ENCODE data around the gene SEC62.

SEC62 gene

GRCh38 chr3:169990431-169990830, 23.8 kb downstream of the SEC62 start:
- Histone ChIP-seq H3K4me1 (ENCODE audit: insufficient read depth, low read length) (no peaks in the 10 kb centered on the region), H3K9ac (ENCODE audit: low read depth, low read length) (no peak overlapping the region), H3K9me3 (ENCODE audit: control insufficient read depth, insufficient read depth, low read length) (no peaks in the 10 kb centered on the region), H3K36me3 (ENCODE audit: insufficient read depth, low read length) (peaks cover 10% of the 10 kb centered on the region; the same call in 1 of the 2 replicates)

DNA sequence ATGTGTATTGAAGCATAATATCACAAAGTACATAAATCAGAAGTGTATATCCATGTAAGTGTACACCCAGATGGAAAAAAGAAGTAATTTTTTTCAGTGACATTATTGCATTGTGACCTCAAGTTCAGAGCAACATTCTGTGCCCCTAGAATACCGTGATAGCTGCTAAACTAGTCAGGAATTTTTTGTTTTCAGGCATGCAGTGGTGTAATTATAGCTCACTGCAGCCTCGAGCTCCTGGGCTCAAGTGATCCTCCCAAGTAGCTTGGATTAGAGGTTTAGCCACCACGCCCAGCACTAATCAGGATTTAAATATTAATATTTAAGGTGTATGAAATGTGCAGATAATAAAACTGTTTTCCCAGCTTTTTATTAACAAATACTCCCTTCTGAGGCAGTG, 25.5 kb downstream of the SEC62 start:
- Histone ChIP-seq H3K4me1 (ENCODE audit: insufficient read depth, low read length) (no peaks in the 10 kb centered on the region), H3K9me3 (ENCODE audit: control insufficient read depth, insufficient read depth, low read length) (no peaks in the 10 kb centered on the region), H3K36me3 (ENCODE audit: insufficient read depth, low read length) (peaks cover 10% of the 10 kb centered on the region; the same call in 1 of the 2 replicates), H3K9ac (ENCODE audit: low read depth, low read length) (no peak overlapping the region)

- Histone ChIP-seq H3K36me3 (ENCODE audit: insufficient read depth, low read length) (peaks cover 7% of the 10 kb centered on the region; the same call in 1 of the 2 replicates), H3K9ac (ENCODE audit: low read depth, low read length) (no peak overlapping the region)
Measured at GRCh38 chr3:169992781-169993180, 26.2 kb downstream of the SEC62 start.

DNA sequence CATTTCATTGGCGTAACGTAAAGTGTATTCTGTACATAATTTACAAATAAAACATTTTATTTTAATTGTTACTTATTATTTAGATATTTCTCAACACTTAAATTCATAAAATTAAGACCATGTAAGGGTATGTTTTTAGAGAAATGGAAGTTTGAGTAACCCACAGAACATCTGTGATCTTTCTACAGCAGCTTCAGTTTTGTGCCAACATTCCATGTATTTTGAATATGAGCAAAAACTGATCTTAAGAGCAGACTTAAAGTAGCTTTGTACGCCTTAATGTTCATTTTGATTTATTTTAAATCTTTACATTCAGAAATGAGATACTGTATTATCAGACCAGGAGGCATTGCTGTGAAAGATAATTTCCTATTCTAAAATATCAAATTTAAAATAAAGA, 27.2 kb downstream of the SEC62 start:
- H3K9me3 ChIP-seq (ENCODE audit: control insufficient read depth, insufficient read depth, low read length), result no peaks in the 10 kb centered on the region
- peaks cover 7% of the 10 kb centered on the region; the same call in 1 of the 2 replicates for H3K36me3 ChIP-seq (ENCODE audit: insufficient read depth, low read length)
- no peaks in the 10 kb centered on the region for H3K4me1 ChIP-seq (ENCODE audit: insufficient read depth, low read length)
- H3K9ac ChIP-seq (ENCODE audit: low read depth, low read length), result no peak overlapping the region

More at GRCh38 chr3:169992781-169993180, 26.2 kb downstream of the SEC62 start:
- no peaks in the 10 kb centered on the region for H3K9me3 ChIP-seq (ENCODE audit: control insufficient read depth, insufficient read depth, low read length)
- H3K4me1 ChIP-seq (ENCODE audit: insufficient read depth, low read length), result no peaks in the 10 kb centered on the region

GRCh38 chr3:169996063-169996462, 29.5 kb downstream of the SEC62 start:
- peaks cover 5% of the 10 kb centered on the region; the same call in 1 of the 2 replicates for H3K36me3 ChIP-seq (ENCODE audit: insufficient read depth, low read length)
- no peak overlapping the region for H3K9ac ChIP-seq (ENCODE audit: low read depth, low read length)
- no peaks in the 10 kb centered on the region for H3K4me1 ChIP-seq (ENCODE audit: insufficient read depth, low read length)
- no peaks in the 10 kb centered on the region for H3K9me3 ChIP-seq (ENCODE audit: control insufficient read depth, insufficient read depth, low read length)

DNA sequence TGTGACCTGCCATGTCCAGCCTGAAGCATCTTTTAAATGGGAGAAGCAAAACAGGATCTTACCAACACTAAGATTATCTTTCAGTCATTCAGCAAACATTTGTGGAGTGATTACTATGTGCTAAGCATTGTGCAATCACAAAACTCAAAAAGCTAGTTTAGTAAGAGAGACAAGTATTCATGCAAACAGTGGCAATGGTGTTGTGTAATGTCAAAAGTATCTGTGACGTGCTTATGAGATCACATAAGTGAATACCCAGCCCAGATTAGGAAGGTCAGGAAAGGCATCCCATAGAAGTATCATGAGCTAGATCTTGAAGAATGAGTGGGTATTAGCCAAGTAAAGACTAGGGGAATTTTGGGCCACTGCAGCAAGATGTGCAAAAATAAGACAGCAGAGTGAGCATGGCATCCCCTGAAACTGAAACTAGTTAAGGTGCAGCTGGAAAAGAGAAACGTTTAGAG, 32.1 kb downstream of the SEC62 start:
- Histone ChIP-seq H3K36me3 (ENCODE audit: insufficient read depth, low read length) (no peaks in the 10 kb centered on the region), H3K9me3 (ENCODE audit: control insufficient read depth, insufficient read depth, low read length) (no peaks in the 10 kb centered on the region), H3K9ac (ENCODE audit: low read depth, low read length) (no peak overlapping the region), H3K4me1 (ENCODE audit: insufficient read depth, low read length) (no peaks in the 10 kb centered on the region)

GRCh38 chr3:169999433-169999832, 32.8 kb downstream of the SEC62 start:
- no peaks in the 10 kb centered on the region for H3K4me1 ChIP-seq (ENCODE audit: insufficient read depth, low read length)
- H3K36me3 ChIP-seq (ENCODE audit: insufficient read depth, low read length), result no peaks in the 10 kb centered on the region
- no peak overlapping the region for H3K9ac ChIP-seq (ENCODE audit: low read depth, low read length)
- no peaks in the 10 kb centered on the region for H3K9me3 ChIP-seq (ENCODE audit: control insufficient read depth, insufficient read depth, low read length)

- H3K4me1 ChIP-seq (ENCODE audit: insufficient read depth, low read length), result no peaks in the 10 kb centered on the region
- no peak overlapping the region for H3K9ac ChIP-seq (ENCODE audit: low read depth, low read length)
- H3K9me3 ChIP-seq (ENCODE audit: control insufficient read depth, insufficient read depth, low read length), result no peaks in the 10 kb centered on the region
- H3K36me3 ChIP-seq (ENCODE audit: insufficient read depth, low read length), result no peaks in the 10 kb centered on the region
Measured at GRCh38 chr3:170000051-170000450, 33.4 kb downstream of the SEC62 start.

DNA sequence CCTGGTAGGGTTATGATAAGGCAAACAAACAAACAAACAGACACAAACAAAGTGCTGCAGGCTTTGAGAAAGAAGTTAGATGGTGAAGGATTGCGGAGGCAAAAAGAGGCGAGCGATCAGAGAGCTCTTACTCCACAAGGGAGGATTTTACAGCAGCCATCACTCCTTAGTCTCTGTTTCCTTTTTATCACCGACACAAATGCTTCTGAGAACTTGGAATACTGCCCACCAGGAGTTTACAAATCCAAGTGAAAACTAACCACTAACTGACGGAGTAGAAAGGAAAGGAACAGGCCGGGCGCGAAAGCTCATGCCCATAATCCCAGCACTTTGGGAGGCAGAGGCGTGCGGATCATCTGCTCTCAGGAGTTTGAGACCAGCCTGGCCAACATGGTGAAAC, 35.6 kb downstream of the SEC62 start:
- no peak overlapping the region for H3K9ac ChIP-seq (ENCODE audit: low read depth, low read length)

DNA sequence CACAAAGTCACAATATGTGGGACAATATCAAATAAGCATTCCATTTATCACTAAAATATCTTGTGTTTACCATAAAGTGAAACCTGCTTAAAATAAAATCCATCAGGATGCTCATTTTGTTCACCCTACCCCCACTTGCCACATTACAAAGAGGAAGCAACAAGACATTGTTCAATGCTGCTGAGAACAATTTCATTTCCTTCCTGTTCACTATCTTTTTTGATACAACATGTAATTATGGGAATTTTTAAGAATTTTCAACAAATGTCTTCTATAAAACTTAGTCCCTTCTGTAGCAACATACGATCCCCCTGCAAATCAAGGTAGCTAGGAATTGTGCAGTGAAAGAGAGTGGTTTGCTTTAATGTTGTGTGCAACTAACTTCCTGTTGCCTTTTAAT, 36.3 kb downstream of the SEC62 start:
- Histone ChIP-seq H3K36me3 (ENCODE audit: insufficient read depth, low read length) (no peaks in the 10 kb centered on the region), H3K4me1 (ENCODE audit: insufficient read depth, low read length) (no peaks in the 10 kb centered on the region), H3K9ac (ENCODE audit: low read depth, low read length) (no peak overlapping the region), H3K9me3 (ENCODE audit: control insufficient read depth, insufficient read depth, low read length) (no peaks in the 10 kb centered on the region)

More for the DNA sequence above, 35.6 kb downstream of the SEC62 start:
- H3K9me3 ChIP-seq (ENCODE audit: control insufficient read depth, insufficient read depth, low read length), result no peaks in the 10 kb centered on the region
- H3K36me3 ChIP-seq (ENCODE audit: insufficient read depth, low read length), result no peaks in the 10 kb centered on the region
- H3K4me1 ChIP-seq (ENCODE audit: insufficient read depth, low read length), result no peaks in the 10 kb centered on the region

DNA sequence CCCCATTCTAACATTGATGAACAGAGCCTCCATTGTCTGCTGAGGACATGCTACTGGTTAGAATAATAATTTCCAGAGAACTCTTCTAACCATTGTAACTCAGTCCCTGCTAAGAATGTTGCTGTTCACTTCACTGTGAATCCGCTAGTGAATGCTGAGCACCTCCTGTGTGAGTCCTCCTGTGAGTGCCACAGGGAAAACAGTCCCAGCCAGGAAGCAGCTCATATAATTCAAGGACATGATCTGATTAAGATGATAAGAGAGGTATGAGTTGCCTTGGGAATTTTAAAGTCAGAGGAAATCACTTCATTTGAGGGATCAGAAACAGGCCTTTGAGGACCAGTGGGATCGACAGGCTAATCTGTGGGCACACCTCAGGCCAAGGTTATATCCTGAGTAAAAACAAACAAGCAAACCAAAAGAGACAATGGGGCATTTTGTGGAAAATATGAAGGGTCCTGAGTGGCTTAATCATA, 37.3 kb downstream of the SEC62 start:
- H3K9ac ChIP-seq (ENCODE audit: low read depth, low read length), result no peak overlapping the region
- no peaks in the 10 kb centered on the region for H3K9me3 ChIP-seq (ENCODE audit: control insufficient read depth, insufficient read depth, low read length)
- no peaks in the 10 kb centered on the region for H3K36me3 ChIP-seq (ENCODE audit: insufficient read depth, low read length)
- no peaks in the 10 kb centered on the region for H3K4me1 ChIP-seq (ENCODE audit: insufficient read depth, low read length)

DNA sequence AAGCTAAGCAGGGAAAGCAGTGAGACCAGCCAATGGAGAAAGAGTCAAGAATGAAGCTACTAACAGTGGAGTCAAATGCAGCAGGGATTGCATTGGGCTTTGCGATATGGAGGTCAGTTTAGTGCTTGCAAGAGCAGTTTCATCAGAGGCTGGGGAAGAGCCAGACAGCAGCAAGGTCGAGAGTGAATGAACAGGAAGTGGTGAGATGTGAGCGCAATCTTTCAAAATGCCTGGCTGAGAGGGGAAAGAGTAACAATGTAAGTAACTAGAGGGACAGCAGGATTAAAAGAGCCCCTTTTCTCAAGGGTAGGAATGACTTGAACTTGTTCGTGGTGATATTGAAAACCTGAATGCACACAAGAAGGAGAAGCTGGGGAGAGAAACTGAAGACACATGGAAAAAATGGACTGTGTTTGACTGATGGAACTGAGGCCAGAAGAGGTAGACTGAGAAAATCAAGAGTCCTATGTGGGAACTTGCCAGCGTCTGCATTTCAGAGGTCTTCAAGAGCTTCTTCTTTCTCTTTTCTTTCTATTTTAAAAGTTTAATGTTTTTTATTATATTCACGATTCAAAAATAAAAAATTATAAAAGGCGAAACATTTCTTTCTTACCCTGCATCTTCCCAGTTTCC, 40.5 kb downstream of the SEC62 start:
- Histone ChIP-seq H3K36me3 (ENCODE audit: insufficient read depth, low read length) (no peaks in the 10 kb centered on the region), H3K9me3 (ENCODE audit: control insufficient read depth, insufficient read depth, low read length) (no peaks in the 10 kb centered on the region), H3K9ac (ENCODE audit: low read depth, low read length) (no peak overlapping the region; the same call in 1 of the 2 replicates), H3K4me1 (ENCODE audit: insufficient read depth, low read length) (no peaks in the 10 kb centered on the region)

DNA sequence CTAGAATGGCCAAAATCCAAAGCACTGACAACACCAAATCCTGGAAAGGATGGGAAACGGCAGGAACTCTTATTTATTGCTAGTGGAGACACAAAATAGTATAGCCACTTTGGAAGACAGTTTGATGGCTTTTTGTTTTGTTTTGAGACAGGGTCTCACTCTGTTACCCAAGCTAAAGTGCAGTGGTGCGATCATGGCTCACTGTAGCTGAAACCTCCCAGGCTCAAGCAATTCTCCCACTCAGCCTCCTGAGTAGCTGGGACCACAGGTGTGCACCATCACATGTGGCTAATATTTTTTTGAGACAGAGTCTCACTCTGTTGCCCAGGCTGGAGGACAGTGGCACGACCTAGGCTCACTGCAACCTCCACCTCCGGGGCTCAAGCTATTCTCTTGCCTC, 43.9 kb downstream of the SEC62 start:
- Histone ChIP-seq H3K4me1 (ENCODE audit: insufficient read depth, low read length) (no peaks in the 10 kb centered on the region), H3K9ac (ENCODE audit: low read depth, low read length) (no peak overlapping the region), H3K9me3 (ENCODE audit: control insufficient read depth, insufficient read depth, low read length) (no peaks in the 10 kb centered on the region), H3K36me3 (ENCODE audit: insufficient read depth, low read length) (no peaks in the 10 kb centered on the region)

DNA sequence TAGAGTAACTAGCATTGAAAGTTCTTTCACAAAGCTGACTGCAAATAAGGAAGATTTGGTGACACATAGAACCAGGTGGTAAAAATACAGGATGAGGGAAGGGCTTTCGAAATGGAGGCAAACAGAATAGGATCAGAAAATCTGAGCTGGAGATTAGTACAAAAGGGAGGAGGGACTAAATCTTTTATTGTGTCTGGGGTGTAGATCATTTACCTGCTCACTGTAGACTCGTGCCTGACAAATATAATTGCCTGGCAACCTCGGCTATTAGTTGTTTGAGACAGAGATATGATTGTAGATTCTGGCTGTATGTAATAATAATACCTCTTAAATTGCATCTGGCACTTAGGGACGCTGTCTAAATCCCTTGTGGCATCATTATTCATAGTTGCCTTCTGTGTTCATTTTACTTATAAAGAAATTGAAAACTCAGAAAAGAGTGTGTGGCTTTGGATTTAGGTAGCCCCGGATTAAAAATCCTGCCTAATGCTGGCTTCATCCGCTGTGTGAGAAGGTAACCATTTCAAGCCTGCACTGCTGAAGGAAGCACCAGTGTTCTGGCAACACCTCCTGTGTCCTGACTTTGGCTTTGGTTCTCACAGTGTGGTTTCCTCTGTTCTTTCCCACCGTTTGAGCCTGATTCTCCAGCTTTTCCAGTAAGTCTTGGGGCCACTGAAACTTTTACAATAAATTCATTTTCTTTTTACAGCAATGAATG, 46.2 kb downstream of the SEC62 start:
- Histone ChIP-seq H3K4me1 (ENCODE audit: insufficient read depth, low read length) (no peaks in the 10 kb centered on the region), H3K36me3 (ENCODE audit: insufficient read depth, low read length) (no peaks in the 10 kb centered on the region), H3K9me3 (ENCODE audit: control insufficient read depth, insufficient read depth, low read length) (no peaks in the 10 kb centered on the region), H3K9ac (ENCODE audit: low read depth, low read length) (no peak overlapping the region)

DNA sequence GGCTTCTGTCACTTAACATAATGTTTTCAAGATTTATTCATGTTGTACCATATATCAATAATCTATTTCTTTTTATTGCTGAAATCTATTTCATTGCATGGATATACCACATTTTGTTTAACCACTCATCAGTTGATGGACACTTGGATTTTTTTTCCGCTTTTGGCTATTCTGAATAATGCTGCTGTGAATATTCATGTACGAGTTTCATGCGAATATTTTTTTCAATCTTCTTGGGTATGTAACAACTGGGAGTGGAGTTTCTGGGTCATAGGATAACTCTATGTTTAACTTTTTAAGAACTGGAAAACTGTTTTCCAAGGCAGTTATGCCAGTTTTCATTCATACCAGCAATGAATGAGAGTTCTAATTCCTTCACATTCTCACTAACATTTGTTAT, 49.5 kb downstream of the SEC62 start:
- H3K36me3 ChIP-seq (ENCODE audit: insufficient read depth, low read length), result no peaks in the 10 kb centered on the region
- H3K4me1 ChIP-seq (ENCODE audit: insufficient read depth, low read length), result no peaks in the 10 kb centered on the region
- H3K9ac ChIP-seq (ENCODE audit: low read depth, low read length), result no peak overlapping the region
- H3K9me3 ChIP-seq (ENCODE audit: control insufficient read depth, insufficient read depth, low read length), result no peaks in the 10 kb centered on the region
